ENCODE measurements around the gene PITPNC1.
"Not testable (repeated sequence)": the region's sequence is repeated elsewhere in the genome, so short reads cannot be mapped to it uniquely, and the experiment has no call there.

The PITPNC1 gene

DNA sequence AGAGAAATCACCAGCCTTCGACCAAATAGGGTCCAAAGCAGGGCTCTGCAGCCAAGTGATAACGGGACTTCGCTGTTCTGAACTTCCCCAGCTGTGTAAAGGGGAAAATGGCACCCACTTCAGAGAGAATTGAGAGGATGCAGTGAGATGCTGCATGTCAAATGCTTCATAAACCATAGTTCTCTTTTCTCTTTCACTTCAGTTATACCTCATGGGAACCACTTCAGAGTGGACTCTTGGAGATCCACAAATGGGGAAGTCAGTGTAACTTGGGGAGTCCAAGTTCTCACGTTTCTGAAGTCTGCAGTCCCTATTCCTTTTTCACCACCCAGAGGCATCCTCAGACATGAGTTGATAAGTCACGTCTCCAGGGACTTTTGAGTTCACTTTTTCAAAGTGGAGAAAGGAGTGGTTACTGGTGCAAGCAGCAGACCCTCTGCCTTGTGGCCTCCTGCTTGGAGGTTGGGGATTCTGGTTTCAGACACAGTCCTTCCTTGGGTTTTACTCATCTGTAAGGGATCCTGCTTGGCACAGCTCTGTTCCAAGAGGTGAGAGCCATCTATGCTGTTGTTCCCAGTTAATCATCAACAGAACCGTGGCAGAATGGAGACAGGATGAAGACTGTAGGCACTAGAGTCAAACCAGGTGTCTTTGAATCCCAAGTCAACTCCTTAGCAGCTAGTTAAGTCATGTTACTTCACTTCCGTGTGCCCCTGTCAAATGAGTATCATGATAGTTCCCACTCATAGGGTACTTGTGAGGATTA is 217.2 kb downstream of the PITPNC1 start:
- DNase-seq: no peak

DNA sequence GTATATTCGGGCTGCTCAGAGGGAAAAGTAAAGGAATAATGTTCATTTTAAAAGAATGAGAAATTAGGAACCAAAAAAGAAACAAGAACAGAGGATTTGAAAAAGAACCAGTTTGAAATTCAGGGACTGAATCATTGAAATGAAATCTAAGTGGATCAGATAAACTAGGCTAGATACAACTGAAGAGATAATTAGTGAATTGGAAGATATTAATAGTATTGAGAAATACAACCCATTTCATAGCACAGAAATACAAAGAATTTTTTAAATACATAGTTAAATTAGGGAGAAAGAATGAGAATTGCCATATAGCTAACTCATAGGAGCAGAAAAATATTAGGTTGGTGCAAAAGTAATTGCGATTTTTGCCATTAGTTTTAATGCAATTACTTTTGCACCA is 223.3 kb downstream of the PITPNC1 start:
- no peak for DNase-seq

DNA sequence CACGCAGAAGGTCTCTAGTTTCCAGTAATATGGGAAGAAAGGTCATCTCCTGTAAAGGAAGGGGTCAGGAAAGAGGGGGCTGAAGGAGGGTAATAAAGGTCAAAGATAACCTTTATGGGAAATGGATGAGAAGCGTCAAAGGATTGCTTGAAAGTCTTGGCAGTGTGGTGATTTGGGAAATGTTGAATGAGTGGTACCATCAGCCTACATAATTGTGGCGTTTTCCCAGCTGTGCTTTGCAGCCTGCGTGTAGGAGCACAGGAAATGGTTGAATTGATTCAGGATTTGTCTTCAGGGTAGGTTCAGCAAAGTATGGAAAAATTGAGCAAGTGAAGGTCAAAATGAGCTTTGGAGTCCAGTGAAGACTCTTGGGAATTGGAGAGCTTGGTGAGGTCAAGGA is 224.8 kb downstream of the PITPNC1 start:
- no peak for DNase-seq

DNA sequence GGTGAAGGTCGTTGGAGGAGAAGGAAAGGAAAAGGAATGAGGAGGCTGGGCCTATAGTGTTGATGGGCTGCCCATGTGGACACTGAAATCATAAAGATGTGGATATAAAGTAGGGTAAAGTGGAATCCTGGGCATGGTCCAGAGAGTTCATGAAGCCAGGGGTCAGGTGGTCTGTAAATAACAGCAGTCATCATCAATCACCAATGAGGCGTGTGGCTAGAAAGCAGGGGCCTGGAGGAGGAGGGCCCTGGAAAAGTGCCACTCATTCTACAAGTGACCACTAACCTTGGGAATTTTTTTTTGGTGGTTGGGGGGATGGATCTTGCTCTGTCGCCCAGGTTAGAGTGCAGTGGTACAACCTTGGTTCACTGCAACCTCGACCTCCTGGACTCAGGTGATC is 225.4 kb downstream of the PITPNC1 start:
- DNase-seq: no peak

DNA sequence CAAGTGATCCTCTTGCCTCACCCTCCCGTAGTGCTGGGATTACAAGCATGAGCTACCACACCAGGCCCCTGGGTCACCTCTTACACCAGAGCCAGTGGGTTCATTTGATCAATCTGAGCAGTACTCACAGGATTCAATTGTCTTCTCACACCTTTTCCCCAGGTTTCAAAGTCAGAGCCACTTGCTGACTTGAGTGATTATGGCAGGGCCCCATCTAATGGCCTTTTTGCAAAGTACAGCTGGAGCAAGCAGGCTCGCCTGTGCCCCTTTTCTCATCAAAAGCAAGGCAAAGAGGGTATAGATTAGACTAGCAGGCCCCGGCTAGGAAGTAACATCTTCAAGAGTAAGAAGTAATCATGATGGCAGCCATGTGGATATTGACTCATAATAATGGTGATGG is 225.9 kb downstream of the PITPNC1 start:
- DNase-seq: no peak

DNA sequence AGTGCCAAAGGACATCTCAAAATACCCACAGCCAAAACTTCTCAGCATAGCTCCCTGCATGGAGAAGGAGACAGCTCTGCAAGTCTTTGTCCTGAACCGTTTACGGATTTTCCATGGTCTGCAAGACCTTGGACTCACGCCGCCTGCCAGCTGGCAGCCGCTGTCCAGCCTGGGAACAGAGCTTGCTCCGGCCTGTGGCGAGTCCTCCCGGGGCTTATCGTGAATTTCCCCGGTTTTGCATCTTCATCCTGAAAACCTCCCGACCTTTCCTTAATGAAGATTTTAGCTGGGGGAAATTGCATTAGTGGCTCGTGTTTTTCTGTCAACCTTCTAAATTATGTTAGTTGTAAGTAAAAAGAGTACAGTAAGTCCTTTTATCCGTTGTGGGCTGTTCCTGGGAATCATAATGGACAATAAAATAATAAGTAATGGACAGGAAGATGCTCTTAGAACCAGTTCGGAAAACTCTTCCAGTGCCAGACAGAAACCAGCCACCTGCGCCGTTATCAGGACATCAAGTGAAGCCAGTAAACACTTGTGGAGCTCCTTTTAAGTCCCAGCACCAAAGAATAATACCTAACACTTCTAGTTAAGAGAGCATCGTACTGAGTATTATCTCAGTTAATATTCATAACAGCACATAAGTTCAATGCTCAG is 228.3 kb downstream of the PITPNC1 start:
- DNase-seq: peak; percentile 82

DNA sequence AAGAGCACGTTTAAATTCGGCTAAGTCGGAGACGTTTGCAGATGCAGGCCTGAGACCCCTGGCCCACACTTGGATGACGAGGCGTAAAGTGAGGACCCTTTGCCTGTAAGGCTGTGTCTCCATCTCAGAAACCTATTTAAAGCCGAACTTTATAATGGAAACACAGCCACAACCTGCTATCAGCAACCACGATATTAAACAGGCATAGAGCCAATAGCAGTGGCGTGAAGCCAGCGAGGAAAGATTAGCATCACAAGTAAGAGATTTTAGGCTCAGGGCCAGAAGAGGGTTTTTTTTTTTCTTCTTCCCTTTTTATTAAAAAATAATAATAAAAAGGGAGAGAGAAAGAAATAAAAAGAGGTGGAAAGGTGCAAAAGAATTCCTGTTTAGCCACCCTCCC is 229.4 kb downstream of the PITPNC1 start:
- DNase-seq: no peak

DNA sequence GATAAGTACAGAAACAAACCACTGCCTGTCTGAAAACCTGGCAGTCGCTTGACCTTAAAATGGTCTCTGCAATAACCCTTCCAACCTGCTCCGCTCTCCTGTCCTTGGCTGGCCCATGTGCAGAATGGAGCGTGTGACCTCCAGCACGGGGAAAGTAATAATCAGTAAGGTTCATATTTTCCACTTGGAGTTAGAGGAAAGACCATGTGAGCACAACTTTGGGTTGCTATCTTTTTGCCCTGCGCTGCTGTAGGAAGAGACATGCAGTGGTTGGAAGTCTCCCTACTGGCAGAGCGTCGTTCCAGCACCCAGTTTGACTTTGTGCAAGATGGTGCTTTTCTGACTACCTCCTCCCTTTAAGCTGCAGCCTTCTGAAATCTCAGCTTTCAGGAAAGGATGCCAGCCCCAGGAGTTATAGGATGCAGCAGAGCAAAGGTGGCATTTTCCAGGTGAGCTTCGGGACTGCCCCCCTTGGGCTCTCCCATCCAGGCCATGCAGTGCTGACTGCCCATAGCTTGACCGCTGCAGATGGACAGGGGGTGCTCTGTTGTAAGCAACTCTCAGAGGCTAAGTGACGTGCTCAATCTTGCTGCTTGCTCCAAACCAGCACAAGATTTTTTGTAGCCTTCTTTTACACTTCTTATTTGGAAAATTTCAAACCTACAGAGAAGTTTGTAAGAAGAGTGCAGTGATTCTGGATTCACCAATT is 230.0 kb downstream of the PITPNC1 start:
- no peak for DNase-seq

DNA sequence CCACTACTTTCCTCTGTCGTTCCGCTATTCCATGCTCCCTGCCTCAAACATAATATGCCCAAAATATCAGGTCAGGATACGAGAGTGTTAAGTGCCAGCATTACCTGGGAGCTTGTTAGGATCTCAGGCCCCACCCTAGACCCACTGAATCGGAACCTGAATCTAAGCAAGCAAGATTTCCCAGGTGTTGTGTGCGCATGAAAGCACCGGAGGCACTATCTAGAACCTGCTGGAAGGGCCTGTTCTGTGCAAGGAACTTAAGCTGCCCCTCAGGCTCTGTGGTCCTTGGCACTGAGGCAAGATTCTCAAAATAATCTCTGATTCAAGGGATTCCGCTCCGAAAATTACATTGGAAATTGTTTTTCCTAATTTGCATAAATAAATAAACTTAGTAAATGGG is 233.0 kb downstream of the PITPNC1 start:
- no peak for DNase-seq

DNA sequence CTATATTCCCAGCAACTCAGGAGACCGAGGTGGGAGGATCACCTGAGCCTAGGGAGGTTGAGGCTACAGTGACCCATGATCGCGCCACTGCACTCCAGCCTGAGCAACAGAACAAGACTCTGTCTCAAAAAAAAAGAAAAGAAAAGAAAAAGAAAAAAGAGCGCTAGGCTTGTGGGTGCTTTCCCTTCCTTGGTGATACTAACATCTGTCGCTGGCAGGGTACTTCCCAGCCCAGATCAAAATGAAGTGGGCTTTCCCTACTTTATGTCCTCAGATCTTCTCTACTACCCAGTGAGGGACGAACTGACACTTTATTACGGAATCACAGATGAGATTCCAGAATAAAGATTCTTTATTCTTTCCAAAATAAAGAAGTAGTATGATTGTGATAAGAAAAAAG is 236.9 kb downstream of the PITPNC1 start:
- DNase-seq: no peak

DNA sequence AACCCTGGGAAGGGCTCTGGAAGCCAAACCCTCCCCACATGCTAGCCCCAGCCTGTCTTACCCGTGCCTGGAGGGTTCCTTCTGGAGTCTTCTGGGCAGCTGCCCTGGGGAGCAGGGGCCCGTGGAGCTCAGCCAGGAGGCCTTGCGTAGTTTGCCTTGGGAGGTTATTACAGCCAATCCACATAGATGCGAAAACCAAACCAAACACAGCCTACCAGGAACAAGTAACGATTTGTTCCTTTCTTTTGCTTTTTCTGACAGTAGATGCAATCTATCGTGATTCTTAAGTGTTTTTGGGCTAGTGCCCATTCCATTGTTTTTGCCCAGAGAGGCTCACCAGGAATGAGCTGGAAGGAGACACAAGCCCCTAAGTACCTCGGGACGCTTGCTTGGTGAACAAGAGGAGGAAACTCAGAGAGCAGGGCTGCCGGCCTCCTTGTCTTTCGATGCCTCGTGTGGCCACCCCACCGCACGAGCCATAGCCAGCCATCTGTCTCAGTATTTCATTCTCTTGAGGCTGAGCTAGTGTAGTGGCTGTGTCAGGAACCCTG is 238.0 kb downstream of the PITPNC1 start:
- DNase-seq: no peak

DNA sequence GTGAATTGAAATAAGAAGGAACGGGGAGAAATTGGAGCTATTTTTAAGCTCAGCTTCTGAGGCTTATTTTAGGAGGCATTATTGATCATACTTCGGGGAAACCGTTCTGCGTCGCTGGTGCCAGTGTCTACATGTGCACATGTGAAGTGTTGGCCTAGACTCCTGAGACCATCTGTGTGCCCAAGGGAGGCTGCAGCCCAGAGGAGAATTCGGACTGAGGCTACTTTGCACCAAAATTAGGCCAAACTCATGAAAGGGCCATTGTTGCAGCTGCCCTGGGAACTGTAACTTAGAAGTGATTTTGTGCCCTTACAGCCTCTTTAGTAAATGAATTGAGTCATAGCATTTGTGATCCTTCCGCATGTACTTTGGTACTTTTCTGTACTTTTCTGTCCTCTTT is 238.7 kb downstream of the PITPNC1 start:
- no peak for DNase-seq

DNA sequence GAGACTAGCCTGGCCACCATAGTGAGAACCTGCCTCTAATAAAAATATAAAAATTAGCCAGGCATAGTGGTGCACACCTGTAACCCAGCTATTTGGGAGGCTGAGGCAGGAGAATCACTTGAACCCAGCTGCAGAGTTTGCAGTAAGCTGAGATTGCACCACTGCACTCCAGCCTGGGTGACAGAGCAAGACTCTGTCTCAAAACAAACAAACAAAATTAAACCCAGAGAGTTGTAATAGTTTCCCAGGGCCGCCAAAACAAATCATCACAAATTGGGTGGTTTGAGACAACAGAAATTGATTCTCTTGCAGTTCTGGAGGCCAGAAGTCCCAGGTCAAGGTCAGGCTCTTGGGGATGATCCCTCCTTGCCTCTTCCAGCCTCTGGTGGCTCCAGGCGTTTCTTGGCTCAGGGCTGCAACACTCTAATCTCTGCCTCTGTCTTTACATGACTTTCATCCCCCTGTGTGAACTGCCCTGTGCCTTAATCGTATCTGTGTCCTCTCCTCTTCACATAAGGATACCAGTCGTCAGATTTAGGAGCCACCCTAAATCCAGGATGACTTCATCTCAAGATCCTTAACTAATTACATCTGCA is 240.3 kb downstream of the PITPNC1 start:
- DNase-seq: no peak

DNA sequence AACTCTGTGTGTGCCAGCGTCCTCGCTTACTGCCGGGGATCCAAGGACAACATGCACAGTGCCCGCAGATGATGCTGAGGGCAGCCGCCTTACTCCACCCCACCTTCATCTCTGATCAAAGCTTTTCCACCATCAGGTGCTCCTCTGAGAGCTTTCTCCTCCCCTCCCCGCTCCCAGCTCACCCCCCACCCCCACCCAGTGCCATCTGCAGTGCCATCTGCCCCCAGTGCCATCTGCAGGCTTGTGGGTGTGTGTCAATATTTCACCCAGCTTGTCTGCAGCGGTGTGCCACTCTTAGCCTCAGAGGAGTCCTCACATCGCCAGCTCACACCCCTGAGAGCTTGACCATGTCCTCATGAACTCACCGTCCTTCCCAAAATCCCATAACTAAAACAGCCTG is 242.5 kb downstream of the PITPNC1 start:
- DNase-seq: no peak

DNA sequence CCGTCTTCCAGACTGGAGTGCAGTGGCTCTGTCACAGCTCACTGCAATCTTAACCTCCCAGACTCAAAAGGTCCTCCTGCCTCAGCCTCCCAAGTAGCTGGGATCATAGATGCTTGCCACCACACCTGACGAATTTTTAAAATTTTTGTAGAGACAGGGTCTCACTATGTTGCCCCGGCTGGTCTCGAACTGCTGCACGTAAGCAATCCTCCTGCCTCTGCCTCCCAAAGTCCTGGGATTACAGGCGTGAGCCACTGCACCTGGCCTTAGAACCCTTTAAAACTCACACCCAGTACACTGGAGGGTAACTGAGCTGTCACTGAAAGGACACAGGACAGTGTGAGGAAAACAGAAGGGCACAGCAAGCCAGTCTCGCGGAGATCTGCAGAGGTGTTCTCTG is 243.0 kb downstream of the PITPNC1 start:
- no peak for DNase-seq

DNA sequence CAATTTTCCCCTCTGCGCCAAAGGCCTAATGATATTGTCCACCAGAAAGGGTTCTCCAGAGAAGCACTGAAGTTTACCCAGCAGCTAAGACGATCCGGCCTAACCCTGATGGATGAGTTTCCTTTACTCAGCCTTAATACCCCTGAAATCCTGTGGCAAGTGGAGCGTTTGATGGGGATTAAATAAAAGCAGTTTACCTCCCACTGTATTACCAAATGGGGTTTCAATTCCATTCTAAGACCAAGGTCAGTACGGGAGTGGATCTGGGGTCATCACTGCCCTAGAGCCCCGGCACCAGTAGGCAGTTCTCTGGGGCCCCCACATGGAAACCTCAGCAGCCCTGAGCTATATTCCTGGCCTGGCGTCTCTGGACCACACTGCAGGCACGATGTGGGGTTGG is 243.6 kb downstream of the PITPNC1 start:
- no peak for DNase-seq

DNA sequence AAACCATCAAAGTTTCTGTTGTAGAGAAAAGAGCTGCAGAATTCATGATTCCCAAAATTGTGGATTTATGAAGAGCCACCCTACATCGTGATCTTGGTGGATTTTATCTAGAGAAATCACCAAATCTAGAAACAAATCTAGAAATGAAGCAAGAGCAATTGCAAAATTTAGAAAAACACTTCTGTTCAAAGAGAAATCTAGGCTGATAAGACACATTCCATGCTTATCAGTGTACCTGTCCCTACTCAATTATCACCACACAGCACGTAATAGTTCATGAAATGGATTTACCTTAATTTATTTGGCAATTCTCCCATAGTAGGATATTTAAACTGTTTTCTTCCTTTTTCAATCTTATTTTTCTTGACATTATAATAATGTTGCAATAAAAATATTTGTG is 246.7 kb downstream of the PITPNC1 start:
- no peak for DNase-seq

DNA sequence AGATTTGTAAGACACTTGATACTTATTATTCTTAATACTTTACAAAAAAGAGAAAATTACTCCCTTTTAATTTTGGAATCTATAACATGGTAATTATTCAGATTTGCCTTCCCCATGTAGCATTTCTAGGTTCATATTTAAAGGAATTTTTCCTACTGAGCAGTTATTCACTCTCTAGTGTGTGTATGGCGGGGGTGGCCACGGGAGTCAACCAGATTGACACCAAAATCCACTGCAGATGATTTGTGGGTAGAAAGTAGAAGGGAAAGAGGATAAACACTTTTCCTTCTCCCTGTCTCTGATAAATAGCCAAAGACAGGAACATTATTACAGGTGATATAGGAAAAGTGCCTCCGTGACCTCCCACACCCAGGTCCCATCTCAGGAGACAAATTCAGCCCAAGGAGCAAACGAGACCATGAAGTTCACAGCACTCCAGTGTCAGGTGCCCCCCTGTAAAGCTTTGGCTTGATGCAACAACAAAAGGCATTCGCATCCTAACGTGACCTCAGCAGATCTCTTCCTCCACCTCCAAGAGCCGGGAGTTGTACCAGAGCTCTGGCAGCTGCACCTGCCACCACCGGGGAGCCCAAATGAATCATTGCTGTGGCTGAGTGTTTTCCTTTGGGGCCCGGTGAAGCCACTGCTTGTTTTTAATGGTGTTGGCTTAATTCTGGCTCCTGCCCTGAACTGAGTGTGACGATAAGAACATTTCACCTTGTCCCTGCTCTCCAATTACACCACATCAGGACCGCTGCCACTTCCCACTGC is 248.0 kb downstream of the PITPNC1 start:
- DNase-seq: no peak

DNA sequence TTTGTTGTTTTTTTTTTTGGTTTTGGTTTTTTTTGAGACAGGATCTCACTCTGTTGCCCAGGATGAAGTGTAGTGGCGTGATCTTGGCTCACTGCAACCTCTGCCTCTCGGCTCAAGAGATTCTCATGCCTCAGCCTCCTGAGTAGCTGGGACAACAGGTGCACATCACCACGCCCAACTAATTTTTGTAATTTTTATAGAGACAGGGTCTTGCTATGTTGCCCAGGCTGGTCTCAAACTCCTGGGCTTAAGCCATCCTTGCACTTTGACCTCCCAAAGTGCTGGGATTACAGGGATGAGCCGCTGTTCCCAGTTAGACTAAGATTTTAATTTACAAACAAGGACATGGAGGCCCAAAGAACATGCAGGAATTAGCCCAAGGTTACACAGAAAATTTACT is 248.9 kb downstream of the PITPNC1 start:
- DNase-seq: no peak

DNA sequence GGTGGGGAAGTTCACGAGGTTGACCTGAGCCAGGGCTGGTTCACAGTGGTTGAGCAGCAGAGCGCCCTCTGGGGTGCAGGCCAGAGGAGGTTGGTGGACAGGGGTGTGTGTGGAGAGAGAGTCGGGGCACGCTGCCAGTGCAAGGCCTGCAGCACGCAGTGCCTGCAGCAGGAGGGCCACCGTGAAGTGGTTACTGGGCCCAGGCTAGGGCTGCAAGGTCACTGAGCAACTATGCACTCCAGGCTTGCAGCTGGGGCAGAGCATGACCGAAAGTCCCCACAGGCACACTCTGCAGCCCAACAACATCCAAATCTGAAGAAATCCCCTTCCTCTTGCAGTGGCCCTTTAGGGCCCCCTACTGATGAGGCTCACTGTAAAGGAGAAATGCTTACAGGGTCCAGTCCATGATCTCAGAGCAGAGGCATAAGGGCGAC is 251.5 kb downstream of the PITPNC1 start:
- DNase-seq: no peak

DNA sequence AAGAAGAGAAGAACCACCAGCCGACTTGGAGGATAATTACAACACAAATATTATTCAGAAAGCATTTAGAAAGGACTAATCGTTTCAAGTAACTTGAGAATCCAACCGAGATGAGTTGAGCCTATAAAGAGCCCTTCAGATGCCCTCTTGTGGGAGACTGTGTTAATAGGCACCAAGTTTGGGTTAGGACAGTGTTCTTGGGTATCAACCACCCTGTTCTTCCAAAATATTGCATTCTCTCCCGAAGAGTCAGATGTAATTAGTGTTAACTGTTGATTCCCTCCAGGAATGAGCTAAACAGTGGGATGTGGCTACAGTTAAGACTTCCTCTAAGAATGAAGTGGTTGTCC is 252.9 kb downstream of the PITPNC1 start:
- no peak for DNase-seq

DNA sequence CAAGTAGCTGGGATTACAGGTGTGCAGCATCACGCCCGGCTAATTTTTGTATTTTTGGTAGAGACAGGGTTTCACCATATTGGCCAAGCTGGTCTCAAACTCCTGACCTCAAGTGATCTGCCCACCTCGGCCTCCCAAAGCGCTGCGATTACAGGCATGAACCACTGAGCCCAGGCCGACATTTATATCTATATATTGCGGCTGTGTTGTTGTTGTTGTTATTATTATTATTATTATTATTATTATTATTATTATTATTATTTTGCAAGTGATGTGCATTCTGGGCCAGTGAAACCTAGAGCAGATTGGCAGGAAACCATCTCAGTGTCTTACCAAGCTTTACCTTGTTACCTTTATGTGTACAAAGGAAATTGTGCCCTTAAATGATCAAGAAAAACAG is 253.8 kb downstream of the PITPNC1 start:
- not testable (repeated sequence) for DNase-seq

DNA sequence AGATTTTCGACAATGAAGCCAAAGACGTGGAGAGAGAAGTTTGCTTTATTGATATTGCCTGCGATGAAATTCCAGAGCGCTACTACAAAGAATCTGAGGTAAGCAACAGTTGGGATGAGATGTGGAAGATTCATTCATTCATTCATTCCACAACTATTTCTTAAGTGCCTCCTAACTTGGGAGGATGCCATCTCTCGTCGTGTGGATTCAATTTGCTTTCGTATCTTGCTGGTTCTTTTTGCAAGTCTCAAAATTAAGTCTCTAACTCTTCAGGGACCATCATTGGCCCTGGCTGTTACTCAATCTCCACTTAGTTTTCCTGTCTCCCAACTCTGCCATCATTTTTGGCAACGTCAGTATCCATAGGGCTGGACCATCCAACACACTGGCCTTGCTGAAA is 255.1 kb downstream of the PITPNC1 start:
- DNase-seq: no peak

All from right hindlimb (tissue), 1 donor.